PC-3 (cell line): ENCODE data around the gene EDEM3. TPM values are rescaled to one million over a fixed set of nuclear protein-coding genes. Genes with fewer than 3 reads are reported as not detected.

Experiments
- ATAC-seq: fragments of 200-7000 bp; cut with Tn5 transposase; 2 replicates; pipeline ENCODE4 v1.9.1; 2020; ENCODE audit warnings: mild to moderate bottlenecking, moderate library complexity
- BruUV-seq: library from RNA; stranded (reverse); fragments of 400-500 nt; replicated peaks from 2 replicates; lab custom pipeline; 2021; lab: Mats Ljungman, UMichigan
- CTCF ChIA-PET: fragments of 300-600 bp; sonication (Branson Sonifier 250); formaldehyde crosslinking; loops from one replicate; lab custom pipeline; 2022; ENCODE audit warnings: antibody characterized with exemption; lab: Charles Lee
- POLR2A ChIA-PET: fragments of 300-600 bp; sonication (Branson Sonifier 250); formaldehyde crosslinking; loops from one replicate; lab custom pipeline; 2022; ENCODE audit warnings: antibody characterized with exemption; ENCODE audit not compliant: unreplicated experiment; lab: Charles Lee
- DNase-seq: peaks from one replicate; pipeline ENCODE4 v3.0.0-alpha.2; 2015
- H2AFZ ChIP-seq: fragments of 300-600 bp; sonication (generic); 2 replicates; pipeline ENCODE4 v1.6.0; 2016; ENCODE audit warnings: antibody characterized with exemption, low read length
- H3F3A ChIP-seq: fragments of 300-600 bp; sonication (generic); one replicate; pipeline ENCODE4 v1.6.0; 2017; ENCODE audit warnings: antibody characterized with exemption, low read length, control low read depth, mild to moderate bottlenecking; ENCODE audit not compliant: unreplicated experiment
- H3K27ac ChIP-seq: fragments of 300-600 bp; sonication (generic); 2 replicates; pipeline ENCODE4 v1.5.1; 2016; ENCODE audit warnings: mild to moderate bottlenecking, low read length
- H3K27me3 ChIP-seq: fragments of 300-600 bp; sonication (generic); 2 replicates; pipeline ENCODE4 v1.6.1; 2016; ENCODE audit warnings: low read length, mixed read lengths
- H3K36me3 ChIP-seq: fragments of 300-600 bp; sonication (generic); 2 replicates; pipeline ENCODE4 v1.6.1; 2016; ENCODE audit warnings: low read depth, mixed run types, low read length, mixed read lengths
- H3K4me1 ChIP-seq: fragments of 300-600 bp; sonication (generic); 2 replicates; pipeline ENCODE4 v1.5.1; 2016; ENCODE audit warnings: low read length; ENCODE audit not compliant: insufficient read depth
- H3K4me2 ChIP-seq: fragments of 300-600 bp; sonication (generic); 2 replicates; pipeline ENCODE4 v1.6.0; 2016; ENCODE audit warnings: low read length
- H3K4me3 ChIP-seq: fragments of 300-600 bp; sonication (generic); 2 replicates; pipeline ENCODE4 v1.5.1; 2016; ENCODE audit warnings: mild to moderate bottlenecking, low read length, mixed read lengths
- H3K79me2 ChIP-seq: fragments of 300-600 bp; sonication (generic); 2 replicates; pipeline ENCODE4 v1.6.1; 2017; ENCODE audit warnings: low read length, mixed read lengths
- H3K9ac ChIP-seq: fragments of 300-600 bp; sonication (generic); 2 replicates; pipeline ENCODE4 v1.6.0; 2016; ENCODE audit warnings: mild to moderate bottlenecking, low read length
- H3K9me2 ChIP-seq: fragments of 300-600 bp; sonication (generic); replicated peaks from 2 replicates; pipeline ENCODE4 v1.6.1; 2016; ENCODE audit warnings: mixed run types, low read length, mixed read lengths
- H3K9me3 ChIP-seq: fragments of 300-600 bp; sonication (generic); 2 replicates; pipeline ENCODE4 v1.6.1; 2016; ENCODE audit warnings: low read length, mixed read lengths
- H4K20me1 ChIP-seq: fragments of 300-600 bp; sonication (generic); 2 replicates; pipeline ENCODE4 v1.6.1; 2016; ENCODE audit warnings: low read length, mixed read lengths
- CTCF ChIP-seq: fragments of 300-600 bp; sonication (generic); conservative IDR thresholded peaks from 2 replicates; pipeline ENCODE4 v1.5.1; 2017; ENCODE audit warnings: antibody characterized with exemption, low read depth, mild to moderate bottlenecking, low read length
- EZH2 ChIP-seq: fragments of 300-600 bp; sonication (generic); IDR thresholded peaks from one replicate; pipeline ENCODE4 v1.6.1; 2017; ENCODE audit warnings: antibody characterized with exemption, mild to moderate bottlenecking, low read length; ENCODE audit not compliant: unreplicated experiment
- EZH2phosphoT487 ChIP-seq: fragments of 300-600 bp; sonication (generic); IDR thresholded peaks from 2 replicates; pipeline ENCODE4 v1.6.1; 2018; ENCODE audit warnings: mild to moderate bottlenecking, antibody characterized with exemption, low read length, borderline replicate concordance
- intact Hi-C: fragments of 100-400 bp; cut with micrococcal nuclease; formaldehyde crosslinking; loops from 2 replicates; pipeline ENCODE4 v1.9.0; 2023
- total RNA-seq: library from RNA; depleted of rRNA; stranded (reverse); fragments of >200 nt; gene quantifications from 2 replicates; pipeline ENCODE4 v1.2.3, GENCODE V29; 2014

The EDEM3 gene
- total RNA-seq, 1 experiment from 2014 or later = 16.2 TPM

- no peak overlapping the region for H3K27ac ChIP-seq
- ATAC-seq (no peak), DNase-seq (no peak)
- intact Hi-C loops = no loop called here
- no peaks in the 10 kb centered on the region for H3K9me3 ChIP-seq
- H3K36me3 ChIP-seq = peaks cover 8% of the 10 kb centered on the region; the same call in 1 of the 2 replicates
- TF ChIP-seq EZH2phosphoT487 = no peak
- no peak for TF ChIP-seq EZH2
- no peak for TF ChIP-seq CTCF
- H3K4me2 ChIP-seq = no peak overlapping the region
- H3F3A ChIP-seq = no peaks in the 10 kb centered on the region
- BruUV-seq = no TSS peak
- H3K9me2 ChIP-seq = no peaks in the 10 kb centered on the region
- H3K4me3 ChIP-seq = no peak overlapping the region
- H3K9ac ChIP-seq = no peak overlapping the region
- POLR2A ChIA-PET = no interaction called here
- no peaks in the 10 kb centered on the region for H3K79me2 ChIP-seq
- H3K4me1 ChIP-seq = no peaks in the 10 kb centered on the region
- no peak overlapping the region for H2AFZ ChIP-seq
- CTCF ChIA-PET = no interaction called here
- no peaks in the 10 kb centered on the region for H4K20me1 ChIP-seq
- H3K27me3 ChIP-seq = no peaks in the 10 kb centered on the region
These were observed 19.7 kb downstream of the EDEM3 start for GRCh38 chr1:184734980-184735379.

GRCh38 chr1:184724843-184725242 lies 29.8 kb downstream of the EDEM3 start:
- H3K36me3 ChIP-seq = peaks cover 7% of the 10 kb centered on the region; the same call in 1 of the 2 replicates
- no peak overlapping the region for H3K4me2 ChIP-seq
- no peaks in the 10 kb centered on the region for H3K9me3 ChIP-seq
- H3F3A ChIP-seq = no peaks in the 10 kb centered on the region
- ATAC-seq = no peak
- CTCF ChIA-PET = interaction anchor here (0.5 kb wide), 1 partner anchor 34 kb away, joined by 5 read pairs; no protein-coding TSS in a partner anchor
- no peak overlapping the region for H3K9ac ChIP-seq
- H3K9me2 ChIP-seq = no peaks in the 10 kb centered on the region
- H3K27ac ChIP-seq = no peak overlapping the region
- no peaks in the 10 kb centered on the region for H3K27me3 ChIP-seq
- DNase-seq = no peak
- no peak overlapping the region for H3K4me3 ChIP-seq
- POLR2A ChIA-PET = no interaction called here
- no peaks in the 10 kb centered on the region for H3K79me2 ChIP-seq
- TF ChIP-seq EZH2phosphoT487 = no peak
- TF ChIP-seq EZH2 = no peak
- TF ChIP-seq CTCF = no peak
- intact Hi-C loops = no loop called here
- BruUV-seq = no TSS peak
- no peaks in the 10 kb centered on the region for H4K20me1 ChIP-seq
- H3K4me1 ChIP-seq = no peaks in the 10 kb centered on the region
- no peak overlapping the region for H2AFZ ChIP-seq

- ChIA-PET CTCF (no interaction called here), POLR2A (no interaction called here)
- intact Hi-C loops = no loop called here
- ATAC-seq (no peak), DNase-seq (no peak)
- TF ChIP-seq EZH2phosphoT487 (no peak), CTCF (no peak), EZH2 (no peak)
- H3K36me3 ChIP-seq = peaks cover 12% of the 10 kb centered on the region; the same call in 1 of the 2 replicates
- H3K4me2 ChIP-seq = no peak overlapping the region
- H3K27me3 ChIP-seq = no peaks in the 10 kb centered on the region
- H3K4me3 ChIP-seq = no peak overlapping the region
- H3K4me1 ChIP-seq = no peaks in the 10 kb centered on the region
- H3K9me3 ChIP-seq = no peaks in the 10 kb centered on the region
- no peaks in the 10 kb centered on the region for H4K20me1 ChIP-seq
- no peaks in the 10 kb centered on the region for H3K79me2 ChIP-seq
- no peak overlapping the region for H3K27ac ChIP-seq
- BruUV-seq = no TSS peak
- no peaks in the 10 kb centered on the region for H3K9me2 ChIP-seq
- H3F3A ChIP-seq = no peaks in the 10 kb centered on the region
- no peak overlapping the region for H2AFZ ChIP-seq
- no peak overlapping the region for H3K9ac ChIP-seq
These were observed 38.5 kb downstream of the EDEM3 start for GRCh38 chr1:184716158-184716557.
